ENCODE data around the gene FAT1.
"Not testable (repeated sequence)": the region's sequence is repeated elsewhere in the genome, so short reads cannot be mapped to it uniquely, and the experiment has no call there.

FAT1 gene

DNA sequence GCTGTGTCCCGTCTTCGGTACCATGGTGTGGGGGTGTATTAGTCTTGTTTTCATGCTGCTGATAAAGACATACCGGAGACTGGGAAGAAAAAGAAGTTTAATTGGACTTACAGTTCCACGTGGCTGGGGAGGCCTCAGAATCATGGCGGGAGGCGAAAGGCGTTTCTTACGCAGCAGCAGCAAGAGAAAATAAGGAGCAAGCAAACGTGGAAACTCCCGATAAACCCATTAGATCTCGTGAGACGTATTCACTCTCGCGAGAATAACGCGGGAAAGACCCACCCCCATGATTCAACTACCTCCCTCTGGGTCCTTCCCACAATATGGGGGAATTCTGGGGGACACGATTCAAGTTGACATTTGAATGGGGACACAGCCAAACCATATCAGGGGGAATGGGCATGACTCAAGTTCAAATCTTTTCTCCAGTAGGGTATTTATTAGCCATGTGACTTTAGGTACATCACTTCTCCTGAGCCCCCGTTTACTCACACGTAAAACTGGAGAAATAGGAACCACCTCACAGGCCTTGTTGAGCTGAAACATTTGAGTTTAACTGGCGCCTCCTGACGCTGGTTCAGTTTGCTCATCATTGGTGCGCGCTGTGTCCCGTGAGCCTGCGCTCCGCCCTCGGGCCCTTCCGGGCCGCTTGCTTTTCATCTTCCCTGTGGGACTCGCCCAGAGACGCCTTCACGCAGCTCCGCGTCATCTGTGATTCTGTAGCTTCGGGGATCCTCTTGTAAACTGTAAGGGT, 35.5 kb upstream of the FAT1 start:
- no peak overlapping the region for H3K4me3 ChIP-seq (ENCODE audit: low read length)
- DNase-seq (ENCODE audit: low read depth): no peak
- TF ChIP-seq, protein P1, sequence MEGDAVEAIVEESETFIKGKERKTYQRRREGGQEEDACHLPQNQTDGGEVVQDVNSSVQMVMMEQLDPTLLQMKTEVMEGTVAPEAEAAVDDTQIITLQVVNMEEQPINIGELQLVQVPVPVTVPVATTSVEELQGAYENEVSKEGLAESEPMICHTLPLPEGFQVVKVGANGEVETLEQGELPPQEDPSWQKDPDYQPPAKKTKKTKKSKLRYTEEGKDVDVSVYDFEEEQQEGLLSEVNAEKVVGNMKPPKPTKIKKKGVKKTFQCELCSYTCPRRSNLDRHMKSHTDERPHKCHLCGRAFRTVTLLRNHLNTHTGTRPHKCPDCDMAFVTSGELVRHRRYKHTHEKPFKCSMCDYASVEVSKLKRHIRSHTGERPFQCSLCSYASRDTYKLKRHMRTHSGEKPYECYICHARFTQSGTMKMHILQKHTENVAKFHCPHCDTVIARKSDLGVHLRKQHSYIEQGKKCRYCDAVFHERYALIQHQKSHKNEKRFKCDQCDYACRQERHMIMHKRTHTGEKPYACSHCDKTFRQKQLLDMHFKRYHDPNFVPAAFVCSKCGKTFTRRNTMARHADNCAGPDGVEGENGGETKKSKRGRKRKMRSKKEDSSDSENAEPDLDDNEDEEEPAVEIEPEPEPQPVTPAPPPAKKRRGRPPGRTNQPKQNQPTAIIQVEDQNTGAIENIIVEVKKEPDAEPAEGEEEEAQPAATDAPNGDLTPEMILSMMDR (conservative IDR thresholded peaks at IDR 0.05; ENCODE audit: low read depth, low read length): no peak

GRCh38 chr4:186757696-186758355, 34.2 kb upstream of the FAT1 start:
- H3K4me3 ChIP-seq (ENCODE audit: low read length): no peak overlapping the region
- DNase-seq (ENCODE audit: low read depth): no peak
- TF ChIP-seq, protein P1 (conservative IDR thresholded peaks at IDR 0.05; ENCODE audit: low read depth, low read length): no peak

GRCh38 chr4:186756550-186756949, 32.9 kb upstream of the FAT1 start:
- DNase-seq (ENCODE audit: low read depth); H3K4me3 ChIP-seq (ENCODE audit: low read length): not testable (repeated sequence)

- DNase-seq (ENCODE audit: low read depth): no peak
- TF ChIP-seq, protein P1 (conservative IDR thresholded peaks at IDR 0.05; ENCODE audit: low read depth, low read length): no peak
- H3K4me3 ChIP-seq (ENCODE audit: low read length): no peak overlapping the region
These were observed 32.2 kb upstream of the FAT1 start for GRCh38 chr4:186755550-186756519.

GRCh38 chr4:186754976-186755375, 31.3 kb upstream of the FAT1 start:
- H3K4me3 ChIP-seq (ENCODE audit: low read length): no peak overlapping the region
- TF ChIP-seq, protein P1 (conservative IDR thresholded peaks at IDR 0.05; ENCODE audit: low read depth, low read length): no peak
- DNase-seq (ENCODE audit: low read depth): no peak

- H3K4me3 ChIP-seq (ENCODE audit: low read length): no peak overlapping the region
- DNase-seq (ENCODE audit: low read depth): no peak
- TF ChIP-seq, protein P1 (conservative IDR thresholded peaks at IDR 0.05; ENCODE audit: low read depth, low read length): no peak
These were observed 28.7 kb upstream of the FAT1 start for GRCh38 chr4:186752325-186752724.

- H3K4me3 ChIP-seq (ENCODE audit: low read length): no peak overlapping the region
- TF ChIP-seq, protein P1 (conservative IDR thresholded peaks at IDR 0.05; ENCODE audit: low read depth, low read length): no peak
- no peak for DNase-seq (ENCODE audit: low read depth)
These were observed 26.1 kb upstream of the FAT1 start for GRCh38 chr4:186749611-186750281.
